Motor neuron (in vitro differentiated cells): ENCODE data around the gene PECR. TPM values are rescaled to one million over a fixed set of nuclear protein-coding genes. Genes with fewer than 3 reads are reported as not detected.

Experiments
- ATAC-seq, 8 experiments: fragments of 200-7000 bp; cut with Tn5 transposase; replicated peaks in 6 of 8; 2 replicates each; pipeline ENCODE4 v1.8.0; 2021; ENCODE audit warnings: mild to moderate bottlenecking in 8 of 8, moderate library complexity in 8 of 8
- H3K27ac ChIP-seq, 2 donors: fragments of 250-450 bp; sonication (Bioruptor Pico); 2 replicates each; pipeline ENCODE4 v1.9.0; 2021; ENCODE audit warnings: antibody characterized with exemption in 2 of 2, mild to moderate bottlenecking in 2 of 2, moderate library complexity in 1 of 2
- H3K4me1 ChIP-seq, 2 donors: fragments of 250-450 bp; sonication (Bioruptor Pico); replicated peaks in 1 of 2; 2 replicates each; pipeline ENCODE4 v1.6.1; 2021; ENCODE audit warnings: antibody characterized with exemption in 2 of 2, mild to moderate bottlenecking in 2 of 2, moderate library complexity in 1 of 2
- H3K4me3 ChIP-seq, 5 donors: fragments of 250-450 bp; sonication (Bioruptor Pico); 2 replicates each; pipeline ENCODE4 v1.9.0; 2021; ENCODE audit warnings: antibody characterized with exemption in 5 of 5, mild to moderate bottlenecking in 5 of 5, moderate library complexity in 4 of 5
- WGBS, 10 experiments: fragments of 450-650 bp; shearing (Covaris generic); methylation state at CpG; one replicate each; pipeline ENCODE4 v1.0.0; 2022; 5-methylcytosine and 5-hydroxymethylcytosine counted together
- in situ Hi-C, 9 experiments: fragments of 400-800 bp; cut with MboI; loops; one replicate each; pipeline ENCODE4 v1.15.0; 2021; ENCODE audit warnings: low sequenced_read_pairs in 9 of 9, low pct_unique_long_range_greater_than_20kb in 2 of 9; ENCODE audit not compliant: unreplicated experiment in 9 of 9
- total RNA-seq, 8 experiments: library from RNA; unstranded; fragments of 300-600 nt; gene quantifications; 2 replicates each; pipeline versions ENCODE4 v1.2.3 to v1.2.4, GENCODE V29; 2022

PECR gene
- total RNA-seq, 8 experiments from 2014 or later = 4.0 to 28.6 (median 16.6) TPM

DNA sequence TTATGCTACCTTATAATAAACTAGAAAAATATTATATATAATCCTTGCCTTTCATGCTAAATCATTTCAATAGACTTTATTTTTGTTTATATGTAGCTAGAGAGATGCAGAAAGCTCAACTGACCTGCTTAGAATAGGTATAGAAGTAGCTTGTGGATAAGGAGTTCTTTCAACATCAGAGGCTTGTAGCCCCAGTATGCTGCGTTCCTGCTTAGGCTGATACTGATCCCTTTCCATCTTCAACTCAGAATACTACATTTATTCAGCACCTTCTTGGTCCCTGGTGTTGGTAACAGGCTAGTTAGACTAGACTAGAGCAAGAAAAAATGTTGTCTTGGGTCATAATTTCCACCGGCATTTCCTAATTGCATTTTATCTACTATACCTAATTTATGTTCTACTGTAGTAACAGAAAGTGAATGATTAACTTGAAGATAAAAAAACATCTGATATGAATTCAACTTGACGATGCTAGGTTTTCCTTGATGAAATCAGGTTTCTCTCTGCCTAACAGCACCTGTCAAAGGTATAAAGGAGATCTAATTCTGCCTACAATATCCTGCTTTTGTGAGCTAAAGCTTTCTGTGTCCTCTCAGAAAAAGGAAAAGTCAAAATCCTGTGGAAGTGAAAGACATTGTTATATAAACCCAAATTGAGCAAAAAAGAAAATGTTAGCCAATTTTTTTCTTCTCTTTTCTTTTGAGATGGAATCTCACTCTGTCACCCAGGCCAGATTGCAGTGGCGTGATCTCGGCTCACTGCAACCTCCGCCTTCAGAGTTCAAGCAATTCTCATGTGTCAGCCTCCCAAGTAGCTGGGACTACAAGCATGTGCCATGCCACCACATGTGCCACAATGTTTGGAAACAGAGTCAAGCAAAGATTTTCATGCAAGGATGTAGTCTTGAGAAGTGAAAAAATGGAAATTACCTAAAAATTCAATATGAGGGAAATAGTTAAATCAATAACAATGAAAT lies 5.8 kb downstream of the PECR start:
- 60 to 100% (median 89%) methylated on average over 1 to 6 of the region's 6 CpGs for WGBS, 10 experiments
- Histone ChIP-seq H3K27ac (no peak overlapping the region), H3K4me3 (no peak overlapping the region), H3K4me1 (peaks cover 0 to 2% of the 10 kb centered on the region in 2 donors)
- ATAC-seq = no peak
- in situ Hi-C loops = no loop called here

DNA sequence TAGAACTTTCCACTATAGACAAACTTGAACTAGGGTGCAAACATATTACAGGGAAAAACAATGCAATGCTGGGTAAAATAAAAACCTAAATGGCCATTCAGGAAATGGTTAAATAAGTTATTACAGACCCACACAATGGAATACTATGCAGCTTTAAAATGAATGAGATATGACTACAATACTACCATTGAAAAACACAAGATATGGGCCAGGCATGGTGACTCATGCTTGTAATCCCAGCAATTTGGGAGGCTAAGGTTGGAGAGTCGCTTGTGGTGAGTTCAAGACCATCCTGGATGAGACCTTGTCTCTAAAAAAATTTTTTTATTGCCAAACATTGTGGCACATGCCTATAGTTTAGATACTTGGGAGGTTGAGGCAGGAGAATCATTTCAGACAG lies 6.8 kb downstream of the PECR start:
- WGBS, 10 experiments = 60 to 100% (median 94%) methylated on average over 1 of the region's 1 CpG; no CpG with 5 or more reads in 2 of the 10 experiments
- Histone ChIP-seq H3K4me1 (peaks cover 0 to 2% of the 10 kb centered on the region in 2 donors), H3K27ac (no peak overlapping the region), H3K4me3 (no peak overlapping the region)
- in situ Hi-C loops = no loop called here
- no peak for ATAC-seq

DNA sequence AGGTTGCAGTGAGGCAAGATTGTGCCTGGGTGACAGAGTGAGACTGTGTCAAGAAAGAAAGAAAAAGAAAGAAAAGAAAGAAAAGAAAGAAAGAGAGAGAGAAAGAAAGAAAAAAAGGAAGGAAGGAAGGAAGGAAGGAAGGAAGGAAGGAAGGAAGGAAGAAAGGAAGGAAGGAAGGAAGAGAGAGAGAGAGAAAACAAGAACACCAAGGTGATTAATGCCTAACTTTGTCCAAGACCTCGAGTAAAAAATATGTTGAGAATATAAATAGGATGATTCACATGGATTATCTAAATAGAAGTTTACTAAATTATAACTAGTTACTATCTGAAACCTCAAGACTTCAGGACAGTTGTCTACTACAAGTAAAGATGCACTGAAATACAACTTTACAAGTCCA lies 7.2 kb downstream of the PECR start:
- Histone ChIP-seq H3K27ac (no peak overlapping the region), H3K4me1 (peaks cover 0 to 2% of the 10 kb centered on the region in 2 donors), H3K4me3 (no peak overlapping the region)
- no peak for ATAC-seq
- 100% methylated on average over 1 of the region's 1 CpG; no CpG with 5 or more reads in 7 of the 10 experiments for WGBS, 10 experiments
- in situ Hi-C loops = no loop called here

DNA sequence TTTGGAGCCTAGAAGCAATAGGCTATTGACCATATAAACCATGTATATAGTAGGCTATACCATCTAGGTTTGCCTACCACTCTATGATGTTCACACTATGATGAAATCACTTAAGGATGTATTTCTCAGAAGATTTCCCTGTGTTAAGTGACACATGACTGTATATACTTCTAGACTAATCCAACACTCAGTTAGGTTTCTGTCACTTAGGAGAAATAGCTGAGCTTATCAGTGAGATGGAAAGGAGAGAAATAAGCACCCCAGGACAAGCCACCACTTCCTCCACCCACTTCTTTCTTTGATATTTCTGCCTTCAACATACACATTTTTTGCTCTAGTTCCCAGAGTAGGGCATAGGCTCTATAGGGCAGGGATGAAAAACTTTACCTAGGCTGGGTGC lies 7.8 kb downstream of the PECR start:
- H3K27ac ChIP-seq = no peak overlapping the region
- in situ Hi-C loops = no loop called here
- H3K4me1 ChIP-seq = peaks cover 0 to under 1% of the 10 kb centered on the region in 2 donors
- H3K4me3 ChIP-seq = no peak overlapping the region
- ATAC-seq = no peak

DNA sequence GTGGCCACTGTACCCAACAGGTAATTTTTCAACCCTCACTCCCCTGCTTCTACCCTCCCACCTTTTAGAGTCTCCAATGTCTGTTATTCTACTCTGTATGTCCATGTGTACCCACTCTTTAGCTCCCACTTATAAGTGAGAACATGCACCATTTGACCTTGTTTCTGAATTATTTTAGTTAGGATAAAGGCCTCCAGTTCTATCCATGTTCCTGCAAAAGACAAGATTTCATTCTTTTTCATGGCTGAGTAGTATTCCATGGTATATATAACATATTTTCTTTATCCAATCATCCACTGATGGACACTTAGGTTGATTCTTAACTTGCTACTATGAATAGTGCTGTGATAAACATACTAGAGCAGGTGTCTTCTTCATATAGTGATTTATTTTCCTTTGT lies 9.1 kb downstream of the PECR start:
- Histone ChIP-seq H3K4me1 (no peaks in the 10 kb centered on the region), H3K4me3 (no peak overlapping the region), H3K27ac (no peak overlapping the region)
- no peak for ATAC-seq
- in situ Hi-C loops = no loop called here

DNA sequence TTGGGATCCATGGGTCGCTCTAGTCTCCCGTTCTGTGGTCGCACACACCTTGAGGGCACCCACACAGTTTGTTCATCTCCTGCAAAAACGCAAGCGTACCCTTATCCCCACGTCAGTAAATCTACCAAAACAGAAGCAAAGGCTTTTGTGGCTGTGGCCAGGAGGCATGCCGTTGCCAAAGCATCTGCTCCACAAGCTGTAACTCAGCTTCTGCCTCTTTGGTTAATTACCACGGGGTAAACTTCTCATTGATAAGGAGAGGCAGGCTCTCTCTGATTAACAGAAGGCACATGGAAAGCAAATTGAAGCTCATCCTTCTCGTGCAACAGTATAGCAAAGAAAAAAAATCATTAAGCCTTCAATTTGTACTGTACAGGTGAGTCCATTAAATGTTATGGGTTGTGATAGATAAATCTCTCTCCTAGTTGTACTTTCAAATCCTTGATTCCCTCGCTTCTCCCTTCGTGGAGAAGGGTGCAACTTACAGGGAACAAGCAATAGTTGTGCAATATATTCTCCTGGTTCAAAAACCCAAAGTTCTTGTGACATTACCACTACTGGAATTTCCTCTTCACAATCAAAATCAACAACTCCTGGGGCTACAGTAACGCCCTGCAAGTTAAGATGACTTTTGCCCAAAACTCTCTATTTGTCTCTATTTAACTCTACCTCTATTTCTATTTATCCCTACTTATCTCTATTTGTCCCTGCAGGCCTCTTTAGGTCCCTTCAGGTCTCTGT lies 10.3 kb downstream of the PECR start:
- in situ Hi-C loops = no loop called here
- 52 to 100% (median 83%) methylated on average over 2 to 9 of the region's 12 CpGs; no CpG with 5 or more reads in 1 of the 10 experiments for WGBS, 10 experiments
- Histone ChIP-seq H3K4me1 (no peaks in the 10 kb centered on the region), H3K4me3 (no peak overlapping the region), H3K27ac (no peak overlapping the region)
- no peak for ATAC-seq

DNA sequence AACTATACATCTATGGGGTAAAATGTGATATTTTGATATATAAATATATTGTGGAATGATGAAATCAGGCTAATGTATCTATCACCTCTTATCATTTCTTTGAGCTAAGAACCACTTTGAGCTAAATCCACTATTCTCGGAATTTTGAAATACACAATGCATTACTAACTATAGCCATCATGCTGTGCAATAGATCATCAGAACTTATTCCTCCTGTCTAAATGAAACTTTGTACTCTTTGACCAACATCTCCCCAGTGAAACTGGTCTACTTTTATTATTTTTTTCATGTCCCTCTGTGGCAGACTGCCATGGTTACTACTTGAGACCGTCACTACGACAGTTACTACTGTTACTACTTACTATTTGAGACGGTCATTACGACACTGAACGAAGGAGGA lies 11.4 kb downstream of the PECR start:
- in situ Hi-C loops = no loop called here
- Histone ChIP-seq H3K4me1 (no peaks in the 10 kb centered on the region), H3K27ac (no peak overlapping the region), H3K4me3 (no peak overlapping the region)
- ATAC-seq = no peak
- 57 to 98% (median 89%) methylated on average over 2 to 6 of the region's 6 CpGs; no CpG with 5 or more reads in 2 of the 10 experiments for WGBS, 10 experiments

DNA sequence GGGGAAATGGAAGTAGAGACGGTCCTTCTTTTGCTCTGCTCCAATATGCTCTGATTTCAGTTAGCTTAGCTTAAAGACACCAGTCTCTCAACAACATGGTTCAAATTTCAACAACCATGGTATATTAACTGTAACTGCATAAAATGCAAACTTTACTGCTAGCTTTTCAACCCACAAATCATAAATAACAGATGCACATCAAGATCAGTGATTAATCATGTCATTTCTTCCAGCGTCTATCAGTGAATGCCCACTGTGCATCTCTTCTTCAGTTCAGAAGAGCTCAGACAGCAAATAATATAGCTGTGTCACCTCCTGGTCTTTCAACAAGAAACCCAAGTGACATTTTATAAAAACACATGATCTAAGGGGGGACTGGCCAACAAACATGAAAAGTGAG lies 12.6 kb downstream of the PECR start:
- Histone ChIP-seq H3K4me1 (no peaks in the 10 kb centered on the region), H3K4me3 (no peak overlapping the region), H3K27ac (no peak overlapping the region)
- no peak for ATAC-seq
- WGBS, 10 experiments = 42 to 94% (median 83%) methylated on average over 1 to 2 of the region's 2 CpGs; no CpG with 5 or more reads in 3 of the 10 experiments
- in situ Hi-C loops = no loop called here

DNA sequence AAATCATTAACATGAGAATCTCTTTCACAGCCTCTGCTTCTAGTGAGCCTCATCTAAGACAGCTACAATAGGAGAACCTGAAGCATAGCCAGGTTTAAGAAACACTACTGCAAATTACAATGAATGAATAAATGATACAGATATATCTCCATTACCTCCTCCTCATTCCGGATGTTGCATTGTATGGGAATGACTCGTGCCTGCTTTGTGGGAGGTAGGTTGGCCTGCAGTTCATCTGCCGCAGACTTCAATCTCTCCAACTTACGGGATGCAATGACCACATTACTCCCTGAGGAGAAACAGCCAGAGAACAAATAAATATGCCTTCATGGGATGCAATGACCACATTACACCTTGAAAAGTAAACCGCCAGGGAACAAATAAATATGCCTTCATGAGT lies 15.4 kb downstream of the PECR start:
- no peak overlapping the region for H3K27ac ChIP-seq
- WGBS, 10 experiments = 57 to 100% (median 71%) methylated on average over 2 to 5 of the region's 5 CpGs; no CpG with 5 or more reads in 1 of the 10 experiments
- H3K4me3 ChIP-seq = no peak overlapping the region
- H3K4me1 ChIP-seq = no peaks in the 10 kb centered on the region
- in situ Hi-C loops = no loop called here
- no peak for ATAC-seq

DNA sequence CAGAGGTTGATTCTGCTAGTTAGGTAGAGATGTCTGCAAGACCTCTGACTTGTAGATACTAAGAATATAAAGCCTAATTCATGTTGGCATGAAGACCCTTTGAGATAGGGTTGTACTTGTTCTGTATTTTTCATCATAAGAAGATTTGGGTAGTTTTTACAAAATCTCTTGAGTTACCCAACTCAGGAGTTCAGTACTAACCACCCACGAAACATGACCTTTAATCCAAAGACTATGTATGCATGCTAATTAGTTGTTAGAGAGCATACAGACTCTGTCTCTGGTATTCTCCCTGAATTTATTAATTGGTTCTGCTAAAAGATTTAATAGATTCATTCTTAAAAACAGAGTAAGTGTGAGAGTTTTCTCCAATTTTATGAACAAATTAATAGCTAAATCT lies 16.9 kb downstream of the PECR start:
- WGBS, 10 experiments = 44 to 100% (median 87%) methylated on average over 1 of the region's 1 CpG; no CpG with 5 or more reads in 4 of the 10 experiments
- in situ Hi-C loops = no loop called here
- Histone ChIP-seq H3K4me3 (no peak overlapping the region), H3K4me1 (no peaks in the 10 kb centered on the region), H3K27ac (no peak overlapping the region)
- ATAC-seq = no peak

DNA sequence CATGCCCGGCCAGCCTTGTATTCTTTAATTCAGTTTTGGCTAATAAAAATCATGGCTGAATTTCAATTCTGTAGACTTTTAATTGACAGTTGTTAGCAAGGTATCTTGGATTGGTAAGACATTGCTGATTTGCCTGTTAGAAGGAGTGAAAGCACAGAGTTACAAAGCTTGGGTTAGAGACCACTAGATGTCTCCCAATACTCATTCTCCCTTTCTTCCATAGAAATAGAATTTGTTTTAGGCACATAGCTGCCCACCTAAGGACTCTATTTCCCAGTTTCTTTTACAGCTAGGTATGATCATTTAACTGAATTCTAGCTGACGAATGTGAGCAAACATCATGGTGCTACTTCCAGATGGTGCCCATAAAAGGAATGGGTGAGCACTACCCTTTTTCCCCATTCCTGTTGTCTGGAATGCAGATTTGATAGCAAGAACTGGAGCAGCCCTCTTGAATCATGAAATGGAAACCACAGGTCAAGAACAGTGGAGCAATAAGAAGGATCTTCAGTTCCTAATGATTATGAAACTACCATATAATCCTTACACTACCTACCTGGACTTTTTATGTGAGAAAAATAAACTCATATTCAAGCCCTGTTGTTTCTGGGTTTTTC lies 17.5 kb downstream of the PECR start:
- in situ Hi-C loops = no loop called here
- Histone ChIP-seq H3K4me3 (no peak overlapping the region), H3K27ac (no peak overlapping the region), H3K4me1 (no peaks in the 10 kb centered on the region)
- ATAC-seq = peak in 3 of 8 experiments; percentile 21 to 49 (median 23)
- WGBS, 10 experiments = 33 to 100% (median 95%) methylated on average over 1 to 2 of the region's 2 CpGs; no CpG with 5 or more reads in 2 of the 10 experiments

DNA sequence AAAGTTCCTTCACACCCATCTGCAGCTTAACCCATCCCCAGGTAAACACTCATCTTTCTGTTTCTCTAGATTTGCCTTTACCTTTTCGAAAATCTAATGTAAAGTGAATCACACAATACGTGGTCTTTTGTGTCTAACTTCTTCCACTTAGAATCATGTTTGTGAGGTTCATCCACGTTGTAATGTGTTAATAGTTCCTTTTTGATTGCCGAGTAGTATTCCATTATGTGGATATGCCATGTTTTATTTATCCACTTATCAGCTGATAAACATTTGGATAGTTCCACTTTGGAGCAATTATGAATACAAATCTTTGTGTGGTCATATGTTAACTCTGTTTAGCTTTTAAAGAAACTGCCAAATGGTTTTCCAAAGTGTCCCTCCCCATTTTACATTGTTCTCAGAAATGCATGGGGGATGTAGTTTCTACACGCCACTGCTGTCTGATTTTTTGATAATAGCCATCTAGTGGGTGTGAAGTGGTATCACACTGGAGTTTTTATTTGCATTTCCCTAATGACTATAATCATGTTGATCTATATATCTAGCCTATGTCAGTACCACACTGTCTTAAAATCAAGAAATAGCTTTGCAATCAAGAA lies 22.3 kb downstream of the PECR start:
- Histone ChIP-seq H3K4me1 (no peaks in the 10 kb centered on the region), H3K27ac (no peak overlapping the region), H3K4me3 (no peak overlapping the region)
- in situ Hi-C loops = no loop called here
- WGBS, 10 experiments = 81 to 100% (median 95%) methylated on average over 1 to 5 of the region's 5 CpGs
- no peak for ATAC-seq
